SU-DHL-6 (cell line): Measurements from ENCODE around the gene TMEM116.
"Not testable (repeated sequence)": the region's sequence is repeated elsewhere in the genome, so short reads cannot be mapped to it uniquely, and the experiment has no call there.

Source experiments
- H2AFZ ChIP-seq: fragments of 200-600 bp; sonication (generic); 2 replicates; pipeline ENCODE4 v1.6.1; 2014; ENCODE audit warnings: low read depth, mild to moderate bottlenecking, moderate library complexity, mixed read lengths, antibody characterized with exemption, low read length; ENCODE audit not compliant: severe bottlenecking
- H3F3A ChIP-seq: fragments of 200-600 bp; shearing (Covaris generic); 2 replicates; pipeline ENCODE4 v1.6.0; 2016; ENCODE audit warnings: antibody characterized with exemption, mild to moderate bottlenecking; ENCODE audit not compliant: insufficient read depth
- H3K27ac ChIP-seq: fragments of 200-600 bp; sonication (generic); 2 replicates; pipeline ENCODE4 v1.5.1; 2016; ENCODE audit warnings: low read depth, mild to moderate bottlenecking, low read length, moderate library complexity, mixed read lengths
- H3K27me3 ChIP-seq: fragments of 200-600 bp; sonication (generic), shearing (Covaris generic); 2 replicates; pipeline ENCODE4 v1.6.0; 2014; ENCODE audit warnings: mild to moderate bottlenecking, low read length
- H3K36me3 ChIP-seq: fragments of 200-600 bp; sonication (generic); 2 replicates; pipeline ENCODE4 v1.6.1; 2014; ENCODE audit warnings: mild to moderate bottlenecking, low read length, mixed read lengths
- H3K4me2 ChIP-seq: fragments of 300-600, 200-600 bp; shearing (Covaris generic), sonication (generic); 2 replicates; pipeline ENCODE4 v1.6.0; 2014; ENCODE audit warnings: low read length, low read depth, mild to moderate bottlenecking; ENCODE audit not compliant: poor library complexity, severe bottlenecking
- H3K4me3 ChIP-seq: fragments of 200-600 bp; sonication (generic); 2 replicates; pipeline ENCODE4 v1.5.1; 2014; ENCODE audit warnings: antibody characterized with exemption, low read length, mild to moderate bottlenecking, mixed read lengths; ENCODE audit not compliant: insufficient read depth, poor library complexity, severe bottlenecking
- H3K79me2 ChIP-seq: fragments of 200-600 bp; sonication (generic); 2 replicates; pipeline ENCODE4 v1.6.1; 2014; ENCODE audit warnings: mild to moderate bottlenecking, low read length, moderate library complexity; ENCODE audit not compliant: insufficient read depth
- H3K9ac ChIP-seq: fragments of 200-600 bp; sonication (generic); 2 replicates; pipeline ENCODE4 v1.7.0; 2014; ENCODE audit warnings: mild to moderate bottlenecking, low read length
- H3K9me2 ChIP-seq: fragments of 200-600 bp; sonication (generic); replicated peaks from 2 replicates; pipeline ENCODE4 v1.6.1; 2014; ENCODE audit warnings: low read length; ENCODE audit not compliant: insufficient read depth
- H3K9me3 ChIP-seq: fragments of 200-600 bp; sonication (generic); 2 replicates; pipeline ENCODE4 v1.6.1; 2014; ENCODE audit warnings: low read length, mixed read lengths; ENCODE audit not compliant: insufficient read depth
- H4K20me1 ChIP-seq: fragments of 200-600 bp; sonication (generic); 2 replicates; pipeline ENCODE4 v1.6.1; 2014; ENCODE audit warnings: low read depth, mild to moderate bottlenecking, antibody characterized with exemption, low read length, moderate library complexity, mixed read lengths
- EZH2phosphoT487 ChIP-seq: fragments of 200-600 bp; sonication (generic), shearing (Covaris generic); conservative IDR thresholded peaks from 2 replicates; pipeline ENCODE4 v1.6.1; 2018; ENCODE audit warnings: mild to moderate bottlenecking, antibody characterized with exemption, low read length, moderate library complexity, mixed read lengths
- TF ChIP-seq, protein P1 (sequence below): fragments of 200-600 bp; sonication (generic); IDR thresholded peaks from one replicate; pipeline ENCODE4 v1.5.1; 2017; ENCODE audit warnings: antibody characterized with exemption, mild to moderate bottlenecking, low read length, moderate library complexity; ENCODE audit not compliant: insufficient read depth, poor library complexity, severe bottlenecking

The TMEM116 gene

DNA sequence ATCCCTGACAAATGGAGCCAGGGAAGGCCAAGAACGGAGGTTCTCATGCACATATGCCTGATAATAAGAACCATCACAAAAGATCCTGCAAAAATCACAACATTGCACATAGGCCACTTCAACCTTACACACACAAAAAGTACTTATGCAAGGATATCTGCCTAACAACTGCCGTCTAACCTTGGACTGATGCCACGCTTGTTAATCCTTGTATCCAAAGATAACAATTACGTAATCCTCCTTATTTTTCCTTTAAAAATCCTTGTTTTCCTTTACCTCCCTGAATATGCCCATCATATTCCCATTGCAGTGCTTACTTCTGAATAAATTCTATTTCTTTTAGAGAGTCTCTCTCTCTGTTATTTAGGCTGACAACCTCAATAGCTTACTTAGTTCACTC lies 59.5 kb downstream of the TMEM116 start:
- Histone ChIP-seq H2AFZ (no peak overlapping the region), H3K27ac (no peak overlapping the region), H3K4me3 (no peak overlapping the region), H3K4me2 (no peak overlapping the region), H3K9me2 (no peaks in the 10 kb centered on the region), H3K36me3 (no peaks in the 10 kb centered on the region; the same call in none of the 2 replicates), H4K20me1 (no peaks in the 10 kb centered on the region), H3K79me2 (no peaks in the 10 kb centered on the region), H3K9ac (no peak overlapping the region), H3K27me3 (no peaks in the 10 kb centered on the region), H3K9me3 (peaks cover 13% of the 10 kb centered on the region; the same call in 1 of the 2 replicates), H3F3A (no peaks in the 10 kb centered on the region)
- TF ChIP-seq, protein P1, sequence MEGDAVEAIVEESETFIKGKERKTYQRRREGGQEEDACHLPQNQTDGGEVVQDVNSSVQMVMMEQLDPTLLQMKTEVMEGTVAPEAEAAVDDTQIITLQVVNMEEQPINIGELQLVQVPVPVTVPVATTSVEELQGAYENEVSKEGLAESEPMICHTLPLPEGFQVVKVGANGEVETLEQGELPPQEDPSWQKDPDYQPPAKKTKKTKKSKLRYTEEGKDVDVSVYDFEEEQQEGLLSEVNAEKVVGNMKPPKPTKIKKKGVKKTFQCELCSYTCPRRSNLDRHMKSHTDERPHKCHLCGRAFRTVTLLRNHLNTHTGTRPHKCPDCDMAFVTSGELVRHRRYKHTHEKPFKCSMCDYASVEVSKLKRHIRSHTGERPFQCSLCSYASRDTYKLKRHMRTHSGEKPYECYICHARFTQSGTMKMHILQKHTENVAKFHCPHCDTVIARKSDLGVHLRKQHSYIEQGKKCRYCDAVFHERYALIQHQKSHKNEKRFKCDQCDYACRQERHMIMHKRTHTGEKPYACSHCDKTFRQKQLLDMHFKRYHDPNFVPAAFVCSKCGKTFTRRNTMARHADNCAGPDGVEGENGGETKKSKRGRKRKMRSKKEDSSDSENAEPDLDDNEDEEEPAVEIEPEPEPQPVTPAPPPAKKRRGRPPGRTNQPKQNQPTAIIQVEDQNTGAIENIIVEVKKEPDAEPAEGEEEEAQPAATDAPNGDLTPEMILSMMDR: no peak
- no peak for TF ChIP-seq EZH2phosphoT487

DNA sequence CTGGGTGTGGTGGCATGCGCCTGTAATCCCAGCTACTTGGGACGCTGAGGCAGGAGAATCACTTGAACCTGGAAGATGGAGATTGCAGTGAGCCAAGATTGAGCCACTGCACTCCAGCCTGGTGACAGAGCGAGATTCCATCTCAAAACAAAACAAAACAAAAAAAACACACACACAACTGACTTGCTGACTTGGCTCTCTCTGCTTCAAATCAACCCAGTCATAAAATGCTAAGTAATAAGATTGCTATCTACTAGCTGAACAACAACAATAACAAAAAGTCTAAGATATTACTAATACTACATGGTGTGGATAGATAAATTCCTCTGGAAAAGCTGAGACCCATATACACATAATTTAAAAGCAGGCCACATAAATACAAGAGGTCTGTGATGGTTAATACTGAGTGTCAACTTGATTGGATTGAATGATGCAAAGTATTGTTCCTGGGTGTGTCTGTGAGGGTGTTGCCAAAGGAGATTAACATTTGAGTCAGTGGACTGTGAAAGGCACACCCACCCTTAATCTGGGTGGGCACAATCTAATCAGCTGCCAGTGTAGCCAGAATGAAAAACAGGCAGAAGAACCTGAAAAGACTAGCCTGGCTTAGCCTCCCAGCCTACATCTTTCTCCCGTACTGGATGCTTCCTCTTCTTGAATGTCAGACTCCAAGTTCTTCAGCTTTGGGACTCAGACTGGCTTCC lies 60.7 kb downstream of the TMEM116 start:
- H3K9ac ChIP-seq, H3K4me2 ChIP-seq, H3K4me3 ChIP-seq, H3K9me2 ChIP-seq, H2AFZ ChIP-seq, H3F3A ChIP-seq, H3K79me2 ChIP-seq, H3K27me3 ChIP-seq, H4K20me1 ChIP-seq, H3K36me3 ChIP-seq, H3K27ac ChIP-seq: not testable (repeated sequence)
- peaks cover 13% of the 10 kb centered on the region; the same call in 1 of the 2 replicates for H3K9me3 ChIP-seq

DNA sequence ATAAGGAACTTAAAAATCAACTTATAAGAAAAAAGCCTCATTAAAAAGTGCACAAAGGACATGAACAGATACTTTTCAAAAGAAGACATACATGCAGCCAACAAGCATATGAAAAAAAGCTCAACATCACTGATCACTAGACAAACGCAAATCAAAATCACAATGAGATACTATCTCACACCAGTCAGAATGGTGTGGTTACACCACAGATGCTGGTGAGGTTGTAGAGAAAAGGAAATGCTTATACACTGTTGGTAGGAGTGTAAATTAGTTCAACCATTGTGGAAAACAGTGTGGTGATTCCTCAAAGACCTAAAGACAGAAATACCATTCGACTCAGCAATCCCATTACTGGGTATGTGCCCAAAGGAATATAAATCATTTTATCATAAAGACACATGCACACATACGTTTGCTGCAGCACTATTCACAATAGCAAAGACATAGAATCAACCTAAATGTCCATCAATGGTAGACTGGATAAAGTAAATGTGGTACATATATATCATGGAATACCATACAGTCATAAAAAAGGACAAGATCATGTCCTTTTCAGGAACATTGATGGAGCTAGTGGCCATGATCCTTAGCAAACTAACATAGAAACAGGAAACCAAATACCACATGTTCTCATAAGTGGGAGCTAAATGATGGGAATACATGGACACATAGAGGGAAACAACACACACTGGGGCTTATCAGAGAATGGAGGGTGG lies 61.8 kb downstream of the TMEM116 start:
- H3F3A ChIP-seq, H3K4me3 ChIP-seq, H3K36me3 ChIP-seq, H3K9me2 ChIP-seq, H2AFZ ChIP-seq, H3K27me3 ChIP-seq, H3K27ac ChIP-seq, H4K20me1 ChIP-seq, H3K4me2 ChIP-seq, H3K79me2 ChIP-seq, H3K9ac ChIP-seq: not testable (repeated sequence)
- peaks cover 13% of the 10 kb centered on the region; the same call in 1 of the 2 replicates for H3K9me3 ChIP-seq

DNA sequence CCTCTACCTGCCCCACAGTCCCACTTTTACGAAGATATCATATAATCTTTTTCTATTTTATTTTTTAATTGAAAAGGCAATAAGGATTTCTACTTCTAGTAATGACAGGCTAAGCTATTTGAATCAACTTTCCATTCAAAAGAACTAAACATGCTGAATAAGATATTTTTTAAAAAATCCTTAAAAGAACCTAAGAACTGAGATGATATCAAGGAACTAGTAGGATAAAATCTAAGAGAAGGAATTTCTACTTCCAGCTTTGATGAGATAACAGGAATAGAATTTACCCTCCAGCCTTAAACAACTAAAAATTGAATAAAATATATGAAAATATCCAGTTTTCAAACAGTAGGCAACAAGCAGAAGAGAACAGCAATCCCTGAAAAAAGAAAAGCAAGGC lies 69.0 kb downstream of the TMEM116 start:
- no peaks in the 10 kb centered on the region for H3K9me2 ChIP-seq
- no peaks in the 10 kb centered on the region for H4K20me1 ChIP-seq
- H3K27ac ChIP-seq: no peak overlapping the region
- TF ChIP-seq, protein P1: no peak
- TF ChIP-seq EZH2phosphoT487: no peak
- no peak overlapping the region for H3K4me3 ChIP-seq
- no peak overlapping the region for H3K4me2 ChIP-seq
- H3K9ac ChIP-seq: no peak overlapping the region
- peaks cover 13% of the 10 kb centered on the region; the same call in 1 of the 2 replicates for H3F3A ChIP-seq
- no peaks in the 10 kb centered on the region for H3K9me3 ChIP-seq
- no peaks in the 10 kb centered on the region for H3K36me3 ChIP-seq
- no peaks in the 10 kb centered on the region for H3K27me3 ChIP-seq
- H3K79me2 ChIP-seq: no peaks in the 10 kb centered on the region
- no peak overlapping the region for H2AFZ ChIP-seq
